Stimulated activated naive CD8-positive, alpha-beta T cell treated with anti-CD3 and anti-CD28 coated beads, Interleukin-15, Interleukin-2, amounts not matched to agents 100 U/mL and 50 U/mL, for 24 hours (primary cell): ENCODE data around the gene ZNF19.
"Not testable (repeated sequence)": the region's sequence is repeated elsewhere in the genome, so short reads cannot be mapped to it uniquely, and the experiment has no call there.

Source experiments
- ATAC-seq: fragments of 150-1000 bp; cut with Tn5 transposase; one replicate; pipeline ENCODE4 v1.10.0; 2021
- DNase-seq: peaks from one replicate; pipeline ENCODE4 v3.0.0; 2021

Gene ZNF19

GRCh38 chr16:71489122-71489521, at the start of gene ZNF19:
Gene ZNF19, minus strand, starts transcription at chr16:71489324. Its CDS starts 7,210 bp downstream, at chr16:71482114.
- ATAC-seq, result no peak
- DNase-seq, result no peak

- peak; percentile 24 for DNase-seq
- ATAC-seq, result peak; percentile 67
Observed at GRCh38 chr16:71537643-71538042, 48.5 kb upstream of the ZNF19 start.

GRCh38 chr16:71536752-71537499, 47.8 kb upstream of the ZNF19 start:
- no peak for ATAC-seq
- no peak for DNase-seq

GRCh38 chr16:71532366-71532765, 43.2 kb upstream of the ZNF19 start:
- ATAC-seq (no peak), DNase-seq (no peak)

GRCh38 chr16:71528863-71529262, 39.7 kb upstream of the ZNF19 start:
- no peak for ATAC-seq
- DNase-seq, result no peak

DNA sequence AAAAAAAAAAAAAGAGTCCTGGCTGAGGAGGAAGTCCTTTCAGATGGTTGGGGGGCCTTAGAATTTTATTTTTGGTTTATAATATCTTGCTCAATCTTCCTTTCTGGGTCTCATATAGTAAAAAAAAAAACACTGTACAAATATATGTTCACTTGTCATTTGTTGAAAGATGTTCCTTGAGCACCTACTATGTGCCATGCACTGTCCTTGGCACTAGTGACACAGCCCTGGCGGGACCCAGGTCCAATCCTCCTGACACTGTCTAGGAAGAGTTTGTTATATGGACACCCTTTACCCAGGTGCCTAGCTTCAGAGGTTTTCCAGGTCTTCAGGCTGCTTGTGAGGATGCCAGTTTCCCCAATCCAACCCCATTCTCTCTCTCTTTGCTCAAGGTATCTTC, 39.1 kb upstream of the ZNF19 start:
- ATAC-seq (no peak), DNase-seq (no peak)

- DNase-seq (peak; percentile 6), ATAC-seq (peak; percentile 81)
Observed at GRCh38 chr16:71526111-71526631, 37.0 kb upstream of the ZNF19 start, which contains the start of gene CHST4. Gene CHST4, plus strand, starts transcription at chr16:71526426. Its CDS starts 10,252 bp downstream, at chr16:71536678.

- DNase-seq (no peak), ATAC-seq (no peak)
Observed at GRCh38 chr16:71524566-71525553, 35.7 kb upstream of the ZNF19 start.

- DNase-seq (no peak), ATAC-seq (no peak)
Observed at GRCh38 chr16:71520550-71520949, 31.4 kb upstream of the ZNF19 start.

- no peak for DNase-seq
- ATAC-seq, result no peak
Observed at GRCh38 chr16:71515026-71515425, 25.9 kb upstream of the ZNF19 start.

DNA sequence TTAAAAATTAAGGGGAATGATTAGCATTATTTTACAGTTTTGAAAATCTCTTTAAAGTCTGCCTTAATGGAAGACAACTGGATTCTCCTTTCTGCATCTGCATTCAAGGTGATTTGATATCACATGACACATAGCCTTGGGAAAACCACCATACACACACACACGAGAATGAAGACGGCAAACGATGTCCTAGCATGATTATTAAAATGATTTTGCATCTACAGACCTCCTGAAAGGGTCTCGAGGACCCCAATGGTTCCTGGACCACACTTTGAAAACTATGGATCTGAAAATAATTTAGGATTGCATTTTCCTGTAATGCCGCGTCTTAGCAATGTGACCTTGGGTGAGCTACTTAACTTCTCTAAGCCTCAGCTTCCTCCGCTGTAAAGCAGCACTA, 25.4 kb upstream of the ZNF19 start:
- DNase-seq (no peak), ATAC-seq (no peak)

- no peak for ATAC-seq
- no peak for DNase-seq
Observed at GRCh38 chr16:71513302-71513701, 24.2 kb upstream of the ZNF19 start.

GRCh38 chr16:71507061-71507460, 17.9 kb upstream of the ZNF19 start:
- DNase-seq, result no peak
- no peak for ATAC-seq

- DNase-seq, result no peak
- ATAC-seq, result no peak
Observed at GRCh38 chr16:71504901-71505300, 15.8 kb upstream of the ZNF19 start.

- peak; percentile 12 for DNase-seq
- ATAC-seq, result not testable (repeated sequence)
Observed at GRCh38 chr16:71504051-71504450, 14.9 kb upstream of the ZNF19 start.

- ATAC-seq (no peak), DNase-seq (no peak)
Observed at GRCh38 chr16:71501547-71501946, 12.4 kb upstream of the ZNF19 start.

DNA sequence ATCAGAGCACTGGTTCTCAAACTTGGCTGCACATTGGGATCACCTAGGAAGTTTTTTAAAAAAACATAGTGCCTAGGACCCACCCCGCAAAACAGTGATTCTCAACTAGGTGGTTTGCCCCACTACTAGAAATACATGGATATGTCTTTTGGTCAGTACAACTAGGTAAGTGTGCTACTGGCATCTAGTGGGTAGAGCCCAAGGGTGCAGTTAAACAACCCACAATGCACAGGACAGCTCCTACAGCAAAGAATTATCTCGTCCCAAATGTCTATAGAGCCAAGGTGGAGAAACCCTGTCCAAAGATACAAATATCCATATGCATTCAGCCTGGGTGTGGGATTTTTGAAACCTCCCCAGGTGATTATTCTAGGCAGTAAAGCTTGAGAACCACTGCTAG, 11.8 kb upstream of the ZNF19 start:
- DNase-seq, result no peak
- no peak for ATAC-seq

GRCh38 chr16:71499775-71500364, 10.7 kb upstream of the ZNF19 start:
- DNase-seq (peak; percentile 37), ATAC-seq (peak; percentile 32)

DNA sequence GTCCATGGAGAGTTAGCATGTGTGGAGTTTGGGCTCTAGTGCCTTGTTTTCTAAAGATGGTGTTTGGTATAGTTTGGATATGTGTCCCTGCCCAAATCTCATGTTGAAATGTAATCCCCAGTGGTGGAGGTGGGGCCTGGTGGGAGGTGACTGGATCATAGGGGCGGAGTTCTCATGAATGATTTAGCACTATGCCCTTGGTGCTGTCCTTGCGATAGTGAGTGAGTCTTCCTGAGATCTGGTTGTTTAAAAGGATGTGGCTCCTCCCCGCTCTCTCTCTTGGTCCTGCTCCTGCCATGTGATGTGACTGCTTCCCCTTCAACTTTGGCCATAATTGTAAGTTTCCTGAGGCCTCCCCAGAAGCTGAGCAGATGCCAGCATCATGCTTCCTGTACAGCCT, 8.9 kb upstream of the ZNF19 start:
- no peak for ATAC-seq
- no peak for DNase-seq

- no peak for DNase-seq
- no peak for ATAC-seq
Observed at GRCh38 chr16:71493213-71493612, 4.1 kb upstream of the ZNF19 start.

DNA sequence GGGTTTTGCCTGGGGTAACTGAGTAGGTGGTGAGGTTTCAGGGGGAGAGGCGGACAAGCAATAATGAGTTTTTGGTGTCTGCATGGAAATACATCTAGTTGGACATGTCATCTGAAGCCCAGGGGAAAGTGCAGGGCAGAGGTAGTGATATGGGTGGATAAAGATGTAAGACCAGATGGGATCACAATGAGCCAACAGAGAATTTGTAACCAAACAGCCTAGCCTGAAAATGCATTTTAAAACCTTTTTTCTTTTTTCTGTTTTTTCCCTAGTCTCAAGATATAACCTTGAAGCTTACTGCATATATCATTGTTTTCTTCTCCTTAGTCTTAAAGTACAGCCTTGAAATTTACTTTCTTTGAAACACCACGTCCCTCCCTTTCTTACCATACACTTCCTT, 3.7 kb upstream of the ZNF19 start:
- DNase-seq, result no peak
- ATAC-seq, result no peak

- ATAC-seq (no peak), DNase-seq (no peak)
Observed at GRCh38 chr16:71491054-71491453, 1.9 kb upstream of the ZNF19 start.
